PC-3 (cell line): ENCODE measurements around the gene CDK19. TPM values are rescaled to one million over a fixed set of nuclear protein-coding genes. Genes with fewer than 3 reads are reported as not detected.
A peak's percentile ranks its signal among the peaks of the same experiment; 100 is the strongest.

Source experiments
- ATAC-seq: fragments of 200-7000 bp; cut with Tn5 transposase; 2 replicates; pipeline ENCODE4 v1.9.1; 2020; ENCODE audit warnings: mild to moderate bottlenecking, moderate library complexity
- BruUV-seq: library from RNA; stranded (reverse); fragments of 400-500 nt; replicated peaks from 2 replicates; lab custom pipeline; 2021; lab: Mats Ljungman, UMichigan
- CTCF ChIA-PET: fragments of 300-600 bp; sonication (Branson Sonifier 250); formaldehyde crosslinking; loops from one replicate; lab custom pipeline; 2022; ENCODE audit warnings: antibody characterized with exemption; lab: Charles Lee
- POLR2A ChIA-PET: fragments of 300-600 bp; sonication (Branson Sonifier 250); formaldehyde crosslinking; loops from one replicate; lab custom pipeline; 2022; ENCODE audit warnings: antibody characterized with exemption; ENCODE audit not compliant: unreplicated experiment; lab: Charles Lee
- DNase-seq: peaks from one replicate; pipeline ENCODE4 v3.0.0-alpha.2; 2015
- H2AFZ ChIP-seq: fragments of 300-600 bp; sonication (generic); 2 replicates; pipeline ENCODE4 v1.6.0; 2016; ENCODE audit warnings: antibody characterized with exemption, low read length
- H3F3A ChIP-seq: fragments of 300-600 bp; sonication (generic); one replicate; pipeline ENCODE4 v1.6.0; 2017; ENCODE audit warnings: antibody characterized with exemption, low read length, control low read depth, mild to moderate bottlenecking; ENCODE audit not compliant: unreplicated experiment
- H3K27ac ChIP-seq: fragments of 300-600 bp; sonication (generic); 2 replicates; pipeline ENCODE4 v1.5.1; 2016; ENCODE audit warnings: mild to moderate bottlenecking, low read length
- H3K27me3 ChIP-seq: fragments of 300-600 bp; sonication (generic); 2 replicates; pipeline ENCODE4 v1.6.1; 2016; ENCODE audit warnings: low read length, mixed read lengths
- H3K36me3 ChIP-seq: fragments of 300-600 bp; sonication (generic); 2 replicates; pipeline ENCODE4 v1.6.1; 2016; ENCODE audit warnings: low read depth, mixed run types, low read length, mixed read lengths
- H3K4me1 ChIP-seq: fragments of 300-600 bp; sonication (generic); 2 replicates; pipeline ENCODE4 v1.5.1; 2016; ENCODE audit warnings: low read length; ENCODE audit not compliant: insufficient read depth
- H3K4me2 ChIP-seq: fragments of 300-600 bp; sonication (generic); 2 replicates; pipeline ENCODE4 v1.6.0; 2016; ENCODE audit warnings: low read length
- H3K4me3 ChIP-seq: fragments of 300-600 bp; sonication (generic); 2 replicates; pipeline ENCODE4 v1.5.1; 2016; ENCODE audit warnings: mild to moderate bottlenecking, low read length, mixed read lengths
- H3K79me2 ChIP-seq: fragments of 300-600 bp; sonication (generic); 2 replicates; pipeline ENCODE4 v1.6.1; 2017; ENCODE audit warnings: low read length, mixed read lengths
- H3K9ac ChIP-seq: fragments of 300-600 bp; sonication (generic); 2 replicates; pipeline ENCODE4 v1.6.0; 2016; ENCODE audit warnings: mild to moderate bottlenecking, low read length
- H3K9me2 ChIP-seq: fragments of 300-600 bp; sonication (generic); replicated peaks from 2 replicates; pipeline ENCODE4 v1.6.1; 2016; ENCODE audit warnings: mixed run types, low read length, mixed read lengths
- H3K9me3 ChIP-seq: fragments of 300-600 bp; sonication (generic); 2 replicates; pipeline ENCODE4 v1.6.1; 2016; ENCODE audit warnings: low read length, mixed read lengths
- H4K20me1 ChIP-seq: fragments of 300-600 bp; sonication (generic); 2 replicates; pipeline ENCODE4 v1.6.1; 2016; ENCODE audit warnings: low read length, mixed read lengths
- CTCF ChIP-seq: fragments of 300-600 bp; sonication (generic); conservative IDR thresholded peaks from 2 replicates; pipeline ENCODE4 v1.5.1; 2017; ENCODE audit warnings: antibody characterized with exemption, low read depth, mild to moderate bottlenecking, low read length
- EZH2 ChIP-seq: fragments of 300-600 bp; sonication (generic); IDR thresholded peaks from one replicate; pipeline ENCODE4 v1.6.1; 2017; ENCODE audit warnings: antibody characterized with exemption, mild to moderate bottlenecking, low read length; ENCODE audit not compliant: unreplicated experiment
- EZH2phosphoT487 ChIP-seq: fragments of 300-600 bp; sonication (generic); IDR thresholded peaks from 2 replicates; pipeline ENCODE4 v1.6.1; 2018; ENCODE audit warnings: mild to moderate bottlenecking, antibody characterized with exemption, low read length, borderline replicate concordance
- intact Hi-C: fragments of 100-400 bp; cut with micrococcal nuclease; formaldehyde crosslinking; loops from 2 replicates; pipeline ENCODE4 v1.9.0; 2023
- total RNA-seq: library from RNA; depleted of rRNA; stranded (reverse); fragments of >200 nt; gene quantifications from 2 replicates; pipeline ENCODE4 v1.2.3, GENCODE V29; 2014

The CDK19 gene
- total RNA-seq, 1 experiment from 2014 or later, result 4.2 TPM

- H2AFZ ChIP-seq, result no peak overlapping the region
- no peaks in the 10 kb centered on the region for H3K9me3 ChIP-seq
- POLR2A ChIA-PET, result interaction anchor here (0.7 kb wide), 1 partner anchor 227 kb away, joined by 3 read pairs; no protein-coding TSS in a partner anchor
- DNase-seq (no peak), ATAC-seq (no peak)
- no TSS peak for BruUV-seq
- H4K20me1 ChIP-seq, result no peaks in the 10 kb centered on the region
- H3K79me2 ChIP-seq, result no peaks in the 10 kb centered on the region
- TF ChIP-seq EZH2, result no peak
- TF ChIP-seq CTCF, result peak; percentile 38
- no peak for TF ChIP-seq EZH2phosphoT487
- no peak overlapping the region for H3K4me2 ChIP-seq
- CTCF ChIA-PET, result no interaction called here
- H3K4me1 ChIP-seq, result peaks cover 12% of the 10 kb centered on the region
- no peak overlapping the region for H3K4me3 ChIP-seq
- H3K9ac ChIP-seq, result no peak overlapping the region
- H3K27ac ChIP-seq, result no peak overlapping the region
- no peaks in the 10 kb centered on the region for H3K27me3 ChIP-seq
- H3K36me3 ChIP-seq, result no peaks in the 10 kb centered on the region
- no peaks in the 10 kb centered on the region for H3K9me2 ChIP-seq
- intact Hi-C loops, result no loop called here
- no peaks in the 10 kb centered on the region for H3F3A ChIP-seq
These were observed 168.0 kb downstream of the CDK19 start for GRCh38 chr6:110646951-110647910.

GRCh38 chr6:110646419-110646698 lies 168.9 kb downstream of the CDK19 start:
- no peaks in the 10 kb centered on the region for H3K9me2 ChIP-seq
- H3K27ac ChIP-seq, result no peak overlapping the region
- H3K4me3 ChIP-seq, result no peak overlapping the region
- TF ChIP-seq CTCF (no peak), EZH2 (no peak), EZH2phosphoT487 (no peak)
- no peak overlapping the region for H2AFZ ChIP-seq
- no peaks in the 10 kb centered on the region for H3K79me2 ChIP-seq
- peaks cover 12% of the 10 kb centered on the region for H3K4me1 ChIP-seq
- no TSS peak for BruUV-seq
- POLR2A ChIA-PET, result no interaction called here
- H4K20me1 ChIP-seq, result no peaks in the 10 kb centered on the region
- CTCF ChIA-PET, result no interaction called here
- no peak overlapping the region for H3K9ac ChIP-seq
- H3K4me2 ChIP-seq, result no peak overlapping the region
- H3K27me3 ChIP-seq, result no peaks in the 10 kb centered on the region
- H3F3A ChIP-seq, result no peaks in the 10 kb centered on the region
- ATAC-seq, result no peak
- no peak for DNase-seq
- intact Hi-C loops, result no loop called here
- H3K36me3 ChIP-seq, result no peaks in the 10 kb centered on the region
- H3K9me3 ChIP-seq, result no peaks in the 10 kb centered on the region
